Measurements from ENCODE around the gene AKAP10.

DNA sequence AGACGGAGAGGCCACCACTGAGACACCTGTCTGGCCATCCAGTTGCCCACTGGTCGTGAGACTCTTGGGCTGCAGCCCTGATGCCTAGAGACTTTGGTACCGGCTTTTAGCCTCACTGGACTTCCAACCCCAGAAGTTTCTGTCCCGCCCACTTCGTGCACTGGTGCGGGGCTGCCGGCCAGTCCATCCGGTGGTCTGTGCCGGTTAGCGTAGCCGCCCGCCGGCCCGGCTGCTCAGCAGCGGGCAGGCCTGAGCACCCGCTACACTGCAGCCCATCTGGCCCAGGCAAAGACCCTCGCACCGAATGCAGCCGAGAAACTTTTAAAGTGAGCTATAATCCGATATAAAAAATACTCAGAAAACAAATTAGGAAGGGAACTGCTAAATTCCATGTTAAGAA, 30.7 kb downstream of the AKAP10 start:
- TF ChIP-seq, protein P1, sequence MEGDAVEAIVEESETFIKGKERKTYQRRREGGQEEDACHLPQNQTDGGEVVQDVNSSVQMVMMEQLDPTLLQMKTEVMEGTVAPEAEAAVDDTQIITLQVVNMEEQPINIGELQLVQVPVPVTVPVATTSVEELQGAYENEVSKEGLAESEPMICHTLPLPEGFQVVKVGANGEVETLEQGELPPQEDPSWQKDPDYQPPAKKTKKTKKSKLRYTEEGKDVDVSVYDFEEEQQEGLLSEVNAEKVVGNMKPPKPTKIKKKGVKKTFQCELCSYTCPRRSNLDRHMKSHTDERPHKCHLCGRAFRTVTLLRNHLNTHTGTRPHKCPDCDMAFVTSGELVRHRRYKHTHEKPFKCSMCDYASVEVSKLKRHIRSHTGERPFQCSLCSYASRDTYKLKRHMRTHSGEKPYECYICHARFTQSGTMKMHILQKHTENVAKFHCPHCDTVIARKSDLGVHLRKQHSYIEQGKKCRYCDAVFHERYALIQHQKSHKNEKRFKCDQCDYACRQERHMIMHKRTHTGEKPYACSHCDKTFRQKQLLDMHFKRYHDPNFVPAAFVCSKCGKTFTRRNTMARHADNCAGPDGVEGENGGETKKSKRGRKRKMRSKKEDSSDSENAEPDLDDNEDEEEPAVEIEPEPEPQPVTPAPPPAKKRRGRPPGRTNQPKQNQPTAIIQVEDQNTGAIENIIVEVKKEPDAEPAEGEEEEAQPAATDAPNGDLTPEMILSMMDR (IDR thresholded peaks at IDR 0.05): no peak
- TF ChIP-seq ZFX (IDR thresholded peaks at IDR 0.05; ENCODE audit: borderline replicate concordance): no peak

Data from 22Rv1 (cell line).